HG02885 (cell line): ENCODE results near the gene ZDHHC18.
A peak's percentile ranks its signal among the peaks of the same experiment; 100 is the strongest.
"Not testable (repeated sequence)": the region's sequence is repeated elsewhere in the genome, so short reads cannot be mapped to it uniquely, and the experiment has no call there.

Experiments used
- ATAC-seq: cut with Tn5 transposase; IDR thresholded peaks from one replicate; pipeline ENCODE4 v1.9.1; 2021; ENCODE audit warnings: mild to moderate bottlenecking; ENCODE audit not compliant: unreplicated experiment, poor library complexity

Gene ZDHHC18

GRCh38 chr1:26791148-26791547 lies 35.3 kb upstream of the ZDHHC18 start:
- no peak for ATAC-seq

- no peak for ATAC-seq
Measured at GRCh38 chr1:26791626-26792025, 34.9 kb upstream of the ZDHHC18 start.

GRCh38 chr1:26792924-26793323 lies 33.6 kb upstream of the ZDHHC18 start:
- ATAC-seq = no peak

- no peak for ATAC-seq
Measured at GRCh38 chr1:26794391-26794790, 32.1 kb upstream of the ZDHHC18 start.

GRCh38 chr1:26797627-26798026 lies 28.9 kb upstream of the ZDHHC18 start:
- ATAC-seq = no peak

- no peak for ATAC-seq
Measured at GRCh38 chr1:26799479-26800142, 26.9 kb upstream of the ZDHHC18 start.

GRCh38 chr1:26803932-26804331 lies 22.6 kb upstream of the ZDHHC18 start:
- not testable (repeated sequence) for ATAC-seq

- ATAC-seq = not testable (repeated sequence)
Measured at GRCh38 chr1:26810105-26810504, 16.4 kb upstream of the ZDHHC18 start.

GRCh38 chr1:26811057-26811456 lies 15.4 kb upstream of the ZDHHC18 start:
- ATAC-seq = no peak

GRCh38 chr1:26811708-26812107 lies 14.8 kb upstream of the ZDHHC18 start:
- no peak for ATAC-seq

- ATAC-seq = no peak
Measured at GRCh38 chr1:26814377-26814776, 12.1 kb upstream of the ZDHHC18 start.

- no peak for ATAC-seq
Measured at GRCh38 chr1:26814893-26815292, 11.6 kb upstream of the ZDHHC18 start.

- ATAC-seq = peak; percentile 75
Measured at GRCh38 chr1:26820784-26821269, 5.7 kb upstream of the ZDHHC18 start.

GRCh38 chr1:26822737-26823395 lies 3.6 kb upstream of the ZDHHC18 start:
- ATAC-seq = no peak

- no peak for ATAC-seq
Measured at GRCh38 chr1:26824731-26825130, 1.8 kb upstream of the ZDHHC18 start.

- no peak for ATAC-seq
Measured at GRCh38 chr1:26827106-26827604, 667 bp downstream of the ZDHHC18 start.

GRCh38 chr1:26827663-26828062 lies 1.2 kb downstream of the ZDHHC18 start:
- ATAC-seq = no peak

GRCh38 chr1:26828411-26828991 lies 2.0 kb downstream of the ZDHHC18 start:
- ATAC-seq = no peak

- no peak for ATAC-seq
Measured at GRCh38 chr1:26829184-26829911, 2.9 kb downstream of the ZDHHC18 start.

- no peak for ATAC-seq
Measured at GRCh38 chr1:26831059-26831458, 4.6 kb downstream of the ZDHHC18 start.
